HepG2 (cell line): ENCODE measurements around the gene TMEM239. TPM values are rescaled to one million over a fixed set of nuclear protein-coding genes. Genes with fewer than 3 reads are reported as not detected.

Experiments used
- CAMTA2 ChIP-seq: sonication (generic); formaldehyde crosslinking; IDR thresholded peaks from 2 replicates; pipeline ENCODE4 v1.4.0; 2020; ENCODE audit warnings: mild to moderate bottlenecking, missing genetic modification reagents, borderline replicate concordance
- CERS6 ChIP-seq: sonication (generic); formaldehyde crosslinking; IDR thresholded peaks from 2 replicates; pipeline ENCODE4 v1.5.0; 2020; ENCODE audit warnings: missing genetic modification reagents
- DPF2 ChIP-seq: sonication (generic); formaldehyde crosslinking; IDR thresholded peaks from 2 replicates; pipeline ENCODE4 v1.4.0; 2020; ENCODE audit warnings: mild to moderate bottlenecking, low read depth, missing genetic modification reagents, borderline replicate concordance
- KLF6 ChIP-seq: IDR thresholded peaks from 2 replicates; pipeline ENCODE4 v1.8.0; 2016; ENCODE audit warnings: missing biosample characterization, missing genetic modification reagents
- LCORL ChIP-seq, 2 experiments: fragments of 450-650 bp in 1 of 2; sonication (generic) in 1 of 2; formaldehyde crosslinking in 1 of 2; IDR thresholded peaks; 2 replicates each; pipeline versions ENCODE4 v1.5.0 to v1.6.1; 2017 to 2020; ENCODE audit warnings: antibody characterized with exemption in 1 of 2, missing genetic modification reagents in 1 of 2
- MYC ChIP-seq: sonication (generic); formaldehyde crosslinking; IDR thresholded peaks from 2 replicates; pipeline ENCODE4 v1.9.0; 2021; ENCODE audit warnings: missing genetic modification reagents, borderline replicate concordance
- NCOA5 ChIP-seq: sonication (generic); formaldehyde crosslinking; IDR thresholded peaks from 2 replicates; pipeline ENCODE4 v1.4.0; 2020; ENCODE audit warnings: missing genetic modification reagents
- PCBP1 ChIP-seq: fragments of 200-400 bp; formaldehyde crosslinking; IDR thresholded peaks from 2 replicates; pipeline ENCODE4 v1.6.1; 2017; ENCODE audit warnings: mild to moderate bottlenecking, low read depth, low read length, borderline replicate concordance
- RFX3 ChIP-seq: IDR thresholded peaks from 2 replicates; pipeline ENCODE4 v1.6.1; 2016; ENCODE audit warnings: missing biosample characterization, missing genetic modification reagents
- SKI ChIP-seq: fragments of 450-650 bp; IDR thresholded peaks from one replicate; pipeline ENCODE4 v1.6.1; 2018; ENCODE audit warnings: mild to moderate bottlenecking; ENCODE audit not compliant: partially characterized antibody
- SP5 ChIP-seq: IDR thresholded peaks from 2 replicates; pipeline ENCODE4 v1.6.1; 2016; ENCODE audit warnings: low read depth, borderline replicate concordance
- ZFY ChIP-seq: sonication (generic); formaldehyde crosslinking; IDR thresholded peaks from 2 replicates; pipeline ENCODE4 v1.4.0; 2020; ENCODE audit warnings: missing genetic modification reagents
- ZNF18 ChIP-seq: sonication (generic); formaldehyde crosslinking; IDR thresholded peaks from 2 replicates; pipeline ENCODE4 v1.8.0; 2022; ENCODE audit warnings: mild to moderate bottlenecking, missing genetic modification reagents; ENCODE audit not compliant: insufficient replicate concordance
- ZNF225 ChIP-seq: sonication (generic); formaldehyde crosslinking; IDR thresholded peaks from 2 replicates; pipeline ENCODE4 v1.4.0; 2020; ENCODE audit warnings: mild to moderate bottlenecking, missing genetic modification reagents
- ZNF354B ChIP-seq: sonication (generic); formaldehyde crosslinking; IDR thresholded peaks from 2 replicates; pipeline ENCODE4 v1.8.0; 2022; ENCODE audit warnings: mild to moderate bottlenecking, missing genetic modification reagents
- ZNF672 ChIP-seq: sonication (generic); formaldehyde crosslinking; IDR thresholded peaks from 2 replicates; pipeline ENCODE4 v1.8.1; 2022; ENCODE audit warnings: missing genetic modification reagents
- ZNF761 ChIP-seq: sonication (generic); formaldehyde crosslinking; conservative IDR thresholded peaks from 2 replicates; pipeline ENCODE4 v1.4.0; 2020; ENCODE audit warnings: mild to moderate bottlenecking, missing genetic modification reagents
- ZNF816 ChIP-seq: sonication (generic); formaldehyde crosslinking; IDR thresholded peaks from 2 replicates; pipeline ENCODE4 v1.8.0; 2022; ENCODE audit warnings: missing genetic modification reagents, mild to moderate bottlenecking, borderline replicate concordance
- polyA plus RNA-seq, 8 experiments: library from polyadenylated mRNA; depleted of rRNA in 3 of 8; stranded (reverse) in 7 of 8; unstranded in 1 of 8; fragments of >200 nt; fragmentation: Illumina TruSeq in 4 of 8; extraction: Trizol in 4 of 8; gene quantifications; 2 replicates each; pipeline versions ENCODE4 v1.2.1 to v1.2.3, GENCODE V29; 2011 to 2016; ENCODE audit warnings: low read depth in 4 of 8, missing spikeins in 1 of 8, mixed read lengths in 1 of 8; ENCODE audit not compliant: insufficient read depth in 1 of 8
- total RNA-seq, 5 experiments: library from RNA; depleted of rRNA; stranded (reverse); fragments of >200 nt; fragmentation: Illumina TruSeq; extraction: Trizol; gene quantifications; 2 replicates each; pipeline ENCODE4 v1.2.3, GENCODE V29; 2016; ENCODE audit warnings: low read depth in 1 of 5
- TF ChIP-seq, protein P1 (sequence below): sonication (generic); formaldehyde crosslinking; IDR thresholded peaks from 2 replicates; pipeline ENCODE4 v1.5.0; 2020; ENCODE audit warnings: mild to moderate bottlenecking, missing genetic modification reagents
- TF ChIP-seq, protein P2 (sequence below): sonication (generic); formaldehyde crosslinking; IDR thresholded peaks from 2 replicates; pipeline ENCODE4 v1.4.0; 2020; ENCODE audit warnings: missing genetic modification reagents, borderline replicate concordance

Gene TMEM239
- total and polyA plus RNA-seq, 2 of the 13 experiments (the other 11 are each of a cell fraction or from before 2014, with no cell fraction given): not detected

GRCh38 chr20:2840138-2840966 is 24.2 kb downstream of the TMEM239 start, which contains the start of the genes PCED1A and VPS16 (continued):
- TF ChIP-seq CERS6 (CRISPR knock-in tag) (peak; percentile 95; the same call in 1 of the 2 replicates), ZNF225 (CRISPR knock-in tag) (peak; percentile 98), RFX3 (CRISPR knock-in tag) (no peak), ZNF18 (CRISPR knock-in tag) (peak; percentile 75), MYC (CRISPR knock-in tag) (peak; percentile 98), SP5 (CRISPR knock-in tag) (peak; percentile 35; the same call in 1 of the 2 replicates), PCBP1 (peak; percentile 95), CAMTA2 (CRISPR knock-in tag) (peak; percentile 96; the same call in 1 of the 2 replicates), LCORL (IDR thresholded peaks at IDR 0.05) (peak; percentile 77), LCORL (CRISPR knock-in tag; IDR thresholded peaks at IDR 0.05) (peak; percentile 91; the same call in 1 of the 2 replicates), ZNF672 (no peak), ZFY (CRISPR knock-in tag) (peak; percentile 100), ZNF761 (CRISPR knock-in tag) (peak; percentile 94), KLF6 (CRISPR knock-in tag) (peak; percentile 96), ZNF354B (peak; percentile 97), ZNF816 (peak; percentile 66; the same call in 1 of the 2 replicates), NCOA5 (no peak), SKI (no peak), DPF2 (CRISPR knock-in tag) (peak; percentile 14; the same call in 1 of the 2 replicates)
- TF ChIP-seq, protein P1, sequence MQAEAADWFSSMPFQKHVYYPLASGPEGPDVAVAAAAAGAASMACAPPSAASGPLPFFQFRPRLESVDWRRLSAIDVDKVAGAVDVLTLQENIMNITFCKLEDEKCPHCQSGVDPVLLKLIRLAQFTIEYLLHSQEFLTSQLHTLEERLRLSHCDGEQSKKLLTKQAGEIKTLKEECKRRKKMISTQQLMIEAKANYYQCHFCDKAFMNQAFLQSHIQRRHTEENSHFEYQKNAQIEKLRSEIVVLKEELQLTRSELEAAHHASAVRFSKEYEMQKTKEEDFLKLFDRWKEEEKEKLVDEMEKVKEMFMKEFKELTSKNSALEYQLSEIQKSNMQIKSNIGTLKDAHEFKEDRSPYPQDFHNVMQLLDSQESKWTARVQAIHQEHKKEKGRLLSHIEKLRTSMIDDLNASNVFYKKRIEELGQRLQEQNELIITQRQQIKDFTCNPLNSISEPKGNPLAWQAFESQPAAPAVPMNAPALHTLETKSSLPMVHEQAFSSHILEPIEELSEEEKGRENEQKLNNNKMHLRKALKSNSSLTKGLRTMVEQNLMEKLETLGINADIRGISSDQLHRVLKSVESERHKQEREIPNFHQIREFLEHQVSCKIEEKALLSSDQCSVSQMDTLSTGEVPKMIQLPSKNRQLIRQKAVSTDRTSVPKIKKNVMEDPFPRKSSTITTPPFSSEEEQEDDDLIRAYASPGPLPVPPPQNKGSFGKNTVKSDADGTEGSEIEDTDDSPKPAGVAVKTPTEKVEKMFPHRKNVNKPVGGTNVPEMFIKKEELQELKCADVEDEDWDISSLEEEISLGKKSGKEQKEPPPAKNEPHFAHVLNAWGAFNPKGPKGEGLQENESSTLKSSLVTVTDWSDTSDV (CRISPR knock-in tag): peak; percentile 73
- TF ChIP-seq, protein P2, sequence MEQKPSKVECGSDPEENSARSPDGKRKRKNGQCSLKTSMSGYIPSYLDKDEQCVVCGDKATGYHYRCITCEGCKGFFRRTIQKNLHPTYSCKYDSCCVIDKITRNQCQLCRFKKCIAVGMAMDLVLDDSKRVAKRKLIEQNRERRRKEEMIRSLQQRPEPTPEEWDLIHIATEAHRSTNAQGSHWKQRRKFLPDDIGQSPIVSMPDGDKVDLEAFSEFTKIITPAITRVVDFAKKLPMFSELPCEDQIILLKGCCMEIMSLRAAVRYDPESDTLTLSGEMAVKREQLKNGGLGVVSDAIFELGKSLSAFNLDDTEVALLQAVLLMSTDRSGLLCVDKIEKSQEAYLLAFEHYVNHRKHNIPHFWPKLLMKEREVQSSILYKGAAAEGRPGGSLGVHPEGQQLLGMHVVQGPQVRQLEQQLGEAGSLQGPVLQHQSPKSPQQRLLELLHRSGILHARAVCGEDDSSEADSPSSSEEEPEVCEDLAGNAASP (CRISPR knock-in tag): peak; percentile 84
